Measurements from ENCODE around the gene MAS1L. TPM values are rescaled to one million over a fixed set of nuclear protein-coding genes. Genes with fewer than 3 reads are reported as not detected.
"Not testable (repeated sequence)": the region's sequence is repeated elsewhere in the genome, so short reads cannot be mapped to it uniquely, and the experiment has no call there.

The MAS1L gene
- total RNA-seq, 1 donor = not detected

GRCh38 chr6:29478740-29479139 lies 9.0 kb downstream of the MAS1L start:
- Histone ChIP-seq H3K4me1 (ENCODE audit: insufficient read depth, low read length) (no peaks in the 10 kb centered on the region), H3K4me3 (ENCODE audit: low read length) (no peak overlapping the region), H3K9me3 (ENCODE audit: low read depth, low read length) (no peaks in the 10 kb centered on the region), H3K27me3 (ENCODE audit: insufficient read depth, low read length) (peaks cover 4% of the 10 kb centered on the region)

GRCh38 chr6:29477923-29478450 lies 9.8 kb downstream of the MAS1L start:
- H3K4me3 ChIP-seq (ENCODE audit: low read length) = no peak overlapping the region
- H3K9me3 ChIP-seq (ENCODE audit: low read depth, low read length) = no peaks in the 10 kb centered on the region
- no peaks in the 10 kb centered on the region for H3K27me3 ChIP-seq (ENCODE audit: insufficient read depth, low read length)
- H3K4me1 ChIP-seq (ENCODE audit: insufficient read depth, low read length) = no peaks in the 10 kb centered on the region

DNA sequence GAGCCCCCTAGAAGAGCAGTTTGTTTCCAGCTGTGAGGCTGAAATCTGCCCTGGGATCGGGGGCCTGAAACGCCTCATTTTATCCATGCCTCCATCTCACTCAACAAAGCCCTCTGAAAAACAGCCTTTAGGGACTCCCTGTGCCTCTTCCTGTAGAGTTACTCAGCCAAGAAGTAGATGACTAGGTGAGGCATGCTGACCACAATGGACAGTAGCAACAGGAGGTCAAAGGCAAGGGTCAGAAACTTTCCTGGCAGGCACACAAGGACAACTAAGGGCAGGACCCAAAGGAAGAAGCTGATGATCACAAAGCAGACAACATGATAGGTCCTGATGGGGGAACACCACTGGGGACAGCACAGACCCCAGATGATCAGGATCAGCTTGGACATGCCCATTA lies 12.8 kb downstream of the MAS1L start:
- no peak overlapping the region for H3K4me3 ChIP-seq (ENCODE audit: low read length)
- no peaks in the 10 kb centered on the region for H3K4me1 ChIP-seq (ENCODE audit: insufficient read depth, low read length)

DNA sequence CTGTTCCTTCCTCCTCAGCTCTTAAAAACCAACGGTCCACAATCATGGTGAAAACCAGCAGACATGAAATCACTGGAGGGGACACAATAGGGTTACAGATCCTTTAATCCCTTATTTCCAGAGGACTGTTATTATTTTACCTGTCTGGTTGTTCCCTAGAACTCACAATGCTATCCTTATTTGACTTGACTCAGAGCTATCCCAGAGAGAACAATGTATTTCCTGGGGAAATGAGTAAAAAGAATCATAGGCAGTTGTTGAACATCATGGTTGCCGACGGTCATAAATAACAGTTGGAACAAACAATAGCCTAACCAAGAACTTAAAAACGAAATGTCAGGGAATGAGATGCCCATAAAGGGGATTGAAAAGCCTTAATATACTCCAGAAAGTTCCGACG lies 21.5 kb downstream of the MAS1L start:
- no peaks in the 10 kb centered on the region for H3K9me3 ChIP-seq (ENCODE audit: low read depth, low read length)
- no peaks in the 10 kb centered on the region for H3K4me1 ChIP-seq (ENCODE audit: insufficient read depth, low read length)
- no peak overlapping the region for H3K4me3 ChIP-seq (ENCODE audit: low read length)
- H3K27me3 ChIP-seq (ENCODE audit: insufficient read depth, low read length) = peaks cover 3% of the 10 kb centered on the region

More for the DNA sequence above, 12.8 kb downstream of the MAS1L start:
- Histone ChIP-seq H3K9me3 (ENCODE audit: low read depth, low read length) (no peaks in the 10 kb centered on the region), H3K27me3 (ENCODE audit: insufficient read depth, low read length) (no peaks in the 10 kb centered on the region)

GRCh38 chr6:29465801-29466200 lies 22.0 kb downstream of the MAS1L start:
- Histone ChIP-seq H3K9me3 (ENCODE audit: low read depth, low read length) (no peaks in the 10 kb centered on the region), H3K27me3 (ENCODE audit: insufficient read depth, low read length) (peaks cover 3% of the 10 kb centered on the region), H3K4me1 (ENCODE audit: insufficient read depth, low read length) (no peaks in the 10 kb centered on the region), H3K4me3 (ENCODE audit: low read length) (no peak overlapping the region)

DNA sequence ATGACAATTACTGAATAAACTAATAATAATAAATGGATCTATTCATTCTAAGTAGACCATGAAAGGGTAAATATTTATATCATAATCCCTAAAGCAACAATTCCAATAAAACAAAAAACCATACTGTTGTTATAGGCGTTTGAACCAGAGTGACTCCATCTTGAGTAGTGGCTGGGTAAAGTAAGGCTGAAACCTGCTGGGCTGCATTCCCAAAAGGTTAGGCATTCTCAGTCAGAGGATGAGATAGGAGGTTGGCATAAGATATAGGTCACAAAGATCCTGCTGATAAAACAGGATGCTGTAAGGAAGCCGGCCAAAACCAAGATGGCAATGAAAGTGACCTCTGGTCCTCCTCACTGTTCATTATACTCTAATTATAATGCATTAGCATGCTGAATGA lies 22.5 kb downstream of the MAS1L start:
- Histone ChIP-seq H3K9me3 (ENCODE audit: low read depth, low read length) (no peaks in the 10 kb centered on the region), H3K4me3 (ENCODE audit: low read length) (no peak overlapping the region), H3K4me1 (ENCODE audit: insufficient read depth, low read length) (no peaks in the 10 kb centered on the region), H3K27me3 (ENCODE audit: insufficient read depth, low read length) (peaks cover 3% of the 10 kb centered on the region)

DNA sequence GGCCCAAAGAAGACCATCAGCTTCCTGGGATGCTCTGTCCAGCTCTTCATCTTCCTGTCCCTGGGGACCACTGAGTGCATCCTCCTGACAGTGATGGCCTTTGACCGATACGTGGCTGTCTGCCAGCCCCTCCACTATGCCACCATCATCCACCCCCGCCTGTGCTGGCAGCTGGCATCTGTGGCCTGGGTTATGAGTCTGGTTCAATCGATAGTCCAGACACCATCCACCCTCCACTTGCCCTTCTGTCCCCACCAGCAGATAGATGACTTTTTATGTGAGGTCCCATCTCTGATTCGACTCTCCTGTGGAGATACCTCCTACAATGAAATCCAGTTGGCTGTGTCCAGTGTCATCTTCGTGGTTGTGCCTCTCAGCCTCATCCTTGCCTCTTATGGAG lies 25.7 kb downstream of the MAS1L start:
- no peak overlapping the region for H3K4me3 ChIP-seq (ENCODE audit: low read length)
- H3K9me3 ChIP-seq (ENCODE audit: low read depth, low read length) = no peaks in the 10 kb centered on the region
- no peaks in the 10 kb centered on the region for H3K4me1 ChIP-seq (ENCODE audit: insufficient read depth, low read length)
- peaks cover 3% of the 10 kb centered on the region for H3K27me3 ChIP-seq (ENCODE audit: insufficient read depth, low read length)

DNA sequence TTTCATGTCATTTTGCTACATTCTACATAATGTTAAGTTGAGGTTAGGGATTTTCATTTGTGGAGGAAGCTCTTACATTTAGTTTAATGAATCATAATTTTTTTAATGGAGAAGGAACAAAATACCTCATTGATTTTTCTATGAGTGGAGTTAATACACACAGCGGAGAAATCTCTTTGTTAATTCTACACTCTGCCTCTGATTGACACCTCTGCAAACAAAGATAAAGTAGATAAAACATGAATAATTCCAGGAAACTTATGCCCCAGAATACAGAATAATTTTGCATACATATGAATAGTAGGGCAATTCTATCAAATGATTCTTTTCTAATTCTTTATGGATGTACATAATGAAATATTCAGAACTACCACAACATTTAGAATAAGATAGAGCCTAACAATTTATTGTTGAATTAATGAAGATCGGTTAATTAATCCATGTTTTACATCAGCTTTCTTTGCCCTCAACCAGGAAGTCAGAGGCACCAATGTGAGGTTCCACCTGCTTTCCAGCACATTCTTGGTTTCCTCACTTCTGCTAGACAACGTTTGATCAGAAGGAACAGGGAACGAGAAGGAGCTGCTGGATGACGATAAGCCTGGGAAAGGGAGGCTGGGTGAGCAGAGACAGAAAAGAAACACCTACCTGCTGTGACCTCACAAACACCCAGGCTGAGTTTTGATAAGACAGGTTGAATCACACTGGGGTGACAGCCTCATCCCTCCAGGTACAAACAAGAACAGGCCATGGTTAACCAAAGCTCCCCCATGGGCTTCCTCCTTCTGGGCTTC lies 26.5 kb downstream of the MAS1L start:
- Histone ChIP-seq H3K27me3 (ENCODE audit: insufficient read depth, low read length) (peaks cover 3% of the 10 kb centered on the region), H3K4me3 (ENCODE audit: low read length) (no peak overlapping the region), H3K4me1 (ENCODE audit: insufficient read depth, low read length) (no peaks in the 10 kb centered on the region), H3K9me3 (ENCODE audit: low read depth, low read length) (no peaks in the 10 kb centered on the region)

GRCh38 chr6:29456971-29457370 lies 30.8 kb downstream of the MAS1L start, which contains the start of the genes OR11A1 and OR2H1:
OR11A1 (minus strand) TSS chr6:29457071; CDS start chr6:29427641, 29,430 bp downstream.
OR2H1 (plus strand) TSS chr6:29457155; CDS start chr6:29461770, 4,615 bp downstream.
- H3K4me1 ChIP-seq (ENCODE audit: insufficient read depth, low read length) = no peaks in the 10 kb centered on the region
- H3K9me3 ChIP-seq (ENCODE audit: low read depth, low read length) = peaks cover under 1% of the 10 kb centered on the region
- H3K4me3 ChIP-seq (ENCODE audit: low read length) = no peak within 1 kb of the TSS
- peaks cover 6% of the 10 kb centered on the region for H3K27me3 ChIP-seq (ENCODE audit: insufficient read depth, low read length)

GRCh38 chr6:29451471-29452193 lies 36.1 kb downstream of the MAS1L start:
- Histone ChIP-seq H3K4me3 (ENCODE audit: low read length) (no peak overlapping the region), H3K4me1 (ENCODE audit: insufficient read depth, low read length) (no peaks in the 10 kb centered on the region), H3K27me3 (ENCODE audit: insufficient read depth, low read length) (peaks cover 14% of the 10 kb centered on the region)

GRCh38 chr6:29447670-29448069 lies 40.1 kb downstream of the MAS1L start:
- no peaks in the 10 kb centered on the region for H3K4me1 ChIP-seq (ENCODE audit: insufficient read depth, low read length)
- H3K9me3 ChIP-seq (ENCODE audit: low read depth, low read length) = peaks cover 6% of the 10 kb centered on the region
- peaks cover 11% of the 10 kb centered on the region for H3K27me3 ChIP-seq (ENCODE audit: insufficient read depth, low read length)
- no peak overlapping the region for H3K4me3 ChIP-seq (ENCODE audit: low read length)

More at GRCh38 chr6:29451471-29452193, 36.1 kb downstream of the MAS1L start:
- H3K9me3 ChIP-seq (ENCODE audit: low read depth, low read length) = peaks cover 6% of the 10 kb centered on the region

DNA sequence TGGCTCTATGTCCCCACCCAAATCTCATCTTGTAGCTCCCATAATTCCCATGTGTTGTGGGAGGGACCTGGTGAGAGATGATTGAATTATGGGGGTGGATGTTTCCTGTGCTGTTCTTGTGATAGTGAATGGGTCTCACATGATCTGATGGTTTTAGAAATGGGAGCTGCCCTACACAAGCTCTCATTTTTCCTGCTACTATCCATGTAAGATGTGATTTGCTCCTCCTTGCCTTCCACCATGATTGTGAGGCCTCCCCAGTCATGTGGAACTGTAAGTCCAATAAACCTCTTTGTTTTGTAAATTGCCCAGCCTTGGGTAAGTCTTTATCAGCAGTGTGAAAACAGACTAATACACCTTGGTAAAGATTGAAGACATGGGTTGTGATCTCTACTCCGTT lies 43.7 kb downstream of the MAS1L start:
- H3K4me1 ChIP-seq (ENCODE audit: insufficient read depth, low read length); H3K4me3 ChIP-seq (ENCODE audit: low read length); H3K27me3 ChIP-seq (ENCODE audit: insufficient read depth, low read length); H3K9me3 ChIP-seq (ENCODE audit: low read depth, low read length): not testable (repeated sequence)

- Histone ChIP-seq H3K9me3 (ENCODE audit: low read depth, low read length) (no peaks in the 10 kb centered on the region), H3K4me1 (ENCODE audit: insufficient read depth, low read length) (no peaks in the 10 kb centered on the region), H3K4me3 (ENCODE audit: low read length) (no peak overlapping the region), H3K27me3 (ENCODE audit: insufficient read depth, low read length) (no peaks in the 10 kb centered on the region)
Measured at GRCh38 chr6:29442719-29443118, 45.0 kb downstream of the MAS1L start.

- H3K4me1 ChIP-seq (ENCODE audit: insufficient read depth, low read length) = no peaks in the 10 kb centered on the region
- H3K4me3 ChIP-seq (ENCODE audit: low read length) = no peak within 1 kb of the TSS
- no peaks in the 10 kb centered on the region for H3K9me3 ChIP-seq (ENCODE audit: low read depth, low read length)
- H3K27me3 ChIP-seq (ENCODE audit: insufficient read depth, low read length) = peaks cover 9% of the 10 kb centered on the region
Measured at GRCh38 chr6:29439006-29439405, 48.8 kb downstream of the MAS1L start, which contains the start of gene OR10C1. OR10C1 (plus strand) TSS chr6:29439306; CDS start chr6:29440016, 710 bp downstream.

DNA sequence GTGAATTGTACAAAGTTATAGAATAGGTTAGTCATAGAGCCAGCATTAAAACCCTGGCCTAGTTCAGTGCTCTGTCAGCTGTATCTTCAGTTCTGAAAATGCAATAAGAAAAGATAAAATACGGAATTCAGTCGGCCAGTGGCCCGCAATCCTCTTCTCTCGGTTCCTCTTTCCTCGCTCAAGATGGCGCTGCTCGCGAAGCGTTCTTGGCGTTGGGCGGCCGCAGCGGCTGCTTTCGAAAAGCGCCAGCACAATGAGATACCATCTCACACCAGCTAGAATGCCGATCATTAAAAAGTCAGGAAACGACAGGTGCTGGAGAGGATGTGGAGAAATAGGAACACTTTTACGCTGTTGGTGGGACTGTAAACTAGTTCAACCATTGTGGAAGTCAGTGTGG lies 51.0 kb downstream of the MAS1L start:
- not testable (repeated sequence) for H3K4me3 ChIP-seq (ENCODE audit: low read length)
- H3K27me3 ChIP-seq (ENCODE audit: insufficient read depth, low read length) = peaks cover 15% of the 10 kb centered on the region

More for the DNA sequence above, 51.0 kb downstream of the MAS1L start:
- H3K4me1 ChIP-seq (ENCODE audit: insufficient read depth, low read length); H3K9me3 ChIP-seq (ENCODE audit: low read depth, low read length): not testable (repeated sequence)

Measured in mononuclear cell (primary cell).